GM10847 (cell line): ENCODE results near the gene PUS7.

Source experiments
- POLR2A ChIP-seq: IDR thresholded peaks from 2 replicates; pipeline ENCODE4 v1.6.1; 2011; ENCODE audit not compliant: insufficient read length; ENCODE audit errors: extremely low read depth

Gene PUS7

DNA sequence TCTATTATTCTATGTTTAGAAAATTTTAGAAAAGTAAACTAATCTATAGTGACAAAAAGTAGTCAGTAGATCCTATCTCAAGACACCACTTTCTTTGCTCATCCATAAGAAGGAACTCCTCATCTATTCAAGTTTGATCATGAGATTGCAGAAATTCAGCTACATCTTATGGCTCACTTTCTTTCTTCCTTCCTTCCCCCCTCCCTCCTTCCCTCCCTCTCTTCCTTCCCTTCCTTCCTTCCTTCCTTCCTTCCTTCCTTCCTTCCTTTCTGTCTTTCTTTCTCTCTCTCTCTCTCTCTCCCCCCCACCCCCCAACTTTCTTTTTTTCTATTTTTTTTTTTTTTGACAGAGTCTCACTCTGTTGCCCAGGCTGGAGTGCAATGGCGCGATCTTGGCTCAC is 98.1 kb downstream of the PUS7 start:
- no peak for TF ChIP-seq POLR2A

GRCh38 chr7:105413887-105414437 is 108.1 kb downstream of the PUS7 start:
- TF ChIP-seq POLR2A, result no peak

DNA sequence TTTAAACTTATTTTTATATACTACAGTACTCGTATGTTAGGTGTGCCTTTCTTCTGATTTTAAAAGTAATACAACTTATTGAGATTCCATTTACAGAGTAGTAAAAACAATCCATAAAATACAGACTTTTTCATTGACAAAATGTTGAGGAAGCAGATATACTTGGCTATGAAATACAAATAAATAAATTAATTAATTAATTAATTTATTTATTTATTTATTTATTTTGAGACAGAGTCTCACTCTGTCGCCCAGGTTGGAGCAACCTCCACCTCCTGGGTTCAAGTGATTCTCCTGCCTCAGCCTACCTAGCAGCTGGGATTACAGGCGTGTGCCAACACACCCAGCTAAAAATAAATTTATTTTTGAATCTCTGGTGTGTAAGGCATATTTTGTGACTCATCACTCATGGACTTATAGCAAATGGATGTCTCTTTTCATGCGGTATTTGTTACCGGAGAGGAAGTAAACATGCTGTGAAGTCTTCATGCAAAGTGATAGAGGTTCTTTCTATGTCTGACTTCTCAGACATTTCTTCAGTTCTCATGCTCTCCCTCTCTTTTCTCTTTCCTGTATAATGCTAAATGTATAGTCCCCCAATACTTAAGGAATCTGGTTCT is 113.2 kb downstream of the PUS7 start:
- no peak for TF ChIP-seq POLR2A
